Astrocyte (in vitro differentiated cells and primary cell): Measurements from ENCODE around the gene NPC2.

ENCODE experiments used
- EZH2 ChIP-seq: IDR thresholded peaks from 2 replicates; pipeline ENCODE4 v1.6.1; 2012; ENCODE audit warnings: mild to moderate bottlenecking, low read length, inconsistent platforms; ENCODE audit not compliant: insufficient read depth
- TF ChIP-seq, protein P1 (sequence below): IDR thresholded peaks from 2 replicates; pipeline ENCODE4 v1.5.1; 2011; ENCODE audit warnings: low read depth, mild to moderate bottlenecking, inconsistent platforms, low read length, moderate library complexity; ENCODE audit not compliant: insufficient read depth

DNA sequence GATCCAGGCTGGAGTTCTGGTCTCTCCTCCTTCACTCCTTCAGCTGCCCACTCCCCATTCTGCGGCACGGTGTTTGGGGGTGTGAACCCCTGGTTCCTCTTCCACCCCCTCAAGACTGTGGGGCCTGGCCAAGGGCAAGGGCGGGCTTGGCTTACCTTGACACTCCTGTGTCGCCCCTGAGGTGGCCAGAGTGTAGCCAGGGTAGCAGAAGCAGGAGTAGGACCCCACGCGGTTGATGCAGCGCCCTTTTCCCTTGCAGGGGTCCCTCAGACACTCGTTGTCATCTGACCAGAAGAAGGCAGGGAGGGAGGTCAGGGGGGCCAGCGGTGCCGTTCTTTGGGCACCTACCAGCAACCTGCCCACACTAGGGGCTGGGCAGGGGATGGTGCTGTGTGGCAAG lies 28.7 kb upstream of the NPC2 start:
- TF ChIP-seq, protein P1, sequence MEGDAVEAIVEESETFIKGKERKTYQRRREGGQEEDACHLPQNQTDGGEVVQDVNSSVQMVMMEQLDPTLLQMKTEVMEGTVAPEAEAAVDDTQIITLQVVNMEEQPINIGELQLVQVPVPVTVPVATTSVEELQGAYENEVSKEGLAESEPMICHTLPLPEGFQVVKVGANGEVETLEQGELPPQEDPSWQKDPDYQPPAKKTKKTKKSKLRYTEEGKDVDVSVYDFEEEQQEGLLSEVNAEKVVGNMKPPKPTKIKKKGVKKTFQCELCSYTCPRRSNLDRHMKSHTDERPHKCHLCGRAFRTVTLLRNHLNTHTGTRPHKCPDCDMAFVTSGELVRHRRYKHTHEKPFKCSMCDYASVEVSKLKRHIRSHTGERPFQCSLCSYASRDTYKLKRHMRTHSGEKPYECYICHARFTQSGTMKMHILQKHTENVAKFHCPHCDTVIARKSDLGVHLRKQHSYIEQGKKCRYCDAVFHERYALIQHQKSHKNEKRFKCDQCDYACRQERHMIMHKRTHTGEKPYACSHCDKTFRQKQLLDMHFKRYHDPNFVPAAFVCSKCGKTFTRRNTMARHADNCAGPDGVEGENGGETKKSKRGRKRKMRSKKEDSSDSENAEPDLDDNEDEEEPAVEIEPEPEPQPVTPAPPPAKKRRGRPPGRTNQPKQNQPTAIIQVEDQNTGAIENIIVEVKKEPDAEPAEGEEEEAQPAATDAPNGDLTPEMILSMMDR = no peak
- no peak for TF ChIP-seq EZH2
